ENCODE results near the gene FBXW11. TPM values are rescaled to one million over a fixed set of nuclear protein-coding genes. Genes with fewer than 3 reads are reported as not detected.

Gene FBXW11
- total and polyA plus RNA-seq, 10 of the 15 experiments (the other 5 are each of a cell fraction or from before 2014, with no cell fraction given), result 4.3 to 61.5 (median 40.0) TPM

DNA sequence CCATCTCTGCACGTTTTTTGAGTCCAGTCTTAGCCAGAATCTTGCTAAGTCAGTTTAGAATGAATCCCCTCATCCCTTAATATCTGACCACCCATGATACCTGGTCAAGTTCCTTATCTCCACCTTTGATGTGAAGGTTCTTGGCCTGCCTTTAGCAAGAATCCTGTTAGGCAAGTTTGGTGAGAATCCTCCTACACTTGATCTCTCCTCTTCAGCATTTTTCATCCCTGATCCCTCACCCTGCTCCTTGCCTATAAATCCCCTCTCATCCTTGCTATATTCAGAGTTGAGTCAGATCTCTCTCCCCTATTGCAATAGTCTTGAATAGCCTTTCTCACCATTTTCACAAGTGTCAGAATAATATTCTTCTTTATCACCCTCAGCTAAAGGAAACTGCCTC lies 189.8 kb downstream of the FBXW11 start:
- no peak for ATAC-seq
- BruUV-seq (replicated peaks), result no TSS peak
- TF ChIP-seq ZNF687 (IDR thresholded peaks at IDR 0.05) (no peak), CHD1 (IDR thresholded peaks at IDR 0.05; ENCODE audit: low read depth, low read length) (no peak)
- ChIA-PET SMC1A (ENCODE audit: uncharacterized antibody, unreplicated experiment) (no interaction called here), RAD21 (ENCODE audit: unreplicated experiment) (no interaction called here), POLR2A (no interaction called here), CTCF (no interaction called here)
- Histone ChIP-seq H3K9ac (ENCODE audit: control insufficient read depth, insufficient read depth, low read length) (no peak overlapping the region), H3K79me2 (ENCODE audit: control insufficient read depth, insufficient read depth, low read length) (no peaks in the 10 kb centered on the region), H2AFZ (ENCODE audit: control insufficient read depth, low read depth, low read length) (no peak overlapping the region), H3K4me2 (ENCODE audit: control insufficient read depth, insufficient read depth) (no peak overlapping the region), H3K27me3 (replicated peaks in 1 of 2; ENCODE audit: control insufficient read depth in 2 of 2, insufficient read depth in 2 of 2, low read length in 1 of 2) (no peaks in the 10 kb centered on the region; a peak in 2 of 4 replicates), H3K4me3 (no peak overlapping the region), H3K27ac (ENCODE audit: control insufficient read depth, insufficient read depth) (no peak overlapping the region), H4K20me1 (ENCODE audit: control insufficient read depth, insufficient read depth) (no peaks in the 10 kb centered on the region), H3K9me3 (replicated peaks; ENCODE audit: control insufficient read depth, insufficient read depth, low read length) (no peaks in the 10 kb centered on the region), H3K36me3 (ENCODE audit: control insufficient read depth in 2 of 2, insufficient read depth in 2 of 2, low read length in 1 of 2) (no peaks in the 10 kb centered on the region), H3K4me1 (ENCODE audit: control insufficient read depth, insufficient read depth, low read length) (no peaks in the 10 kb centered on the region)
- DNase-seq (ENCODE audit: low read depth, low spot score), result no peak
- FAIRE-seq, result no peak
- intact Hi-C loops (cut with micrococcal nuclease; ENCODE audit: unreplicated experiment), result no loop called here
- in situ Hi-C loops (cut with MboI), result no loop called here
- WGBS (ENCODE audit: insufficient coverage, insufficient replicate concordance, low lambda C conversion rate, missing lambda C conversion rate), result 0% methylated on average over 1 of the region's 1 CpG

- Histone ChIP-seq H3K4me1 (ENCODE audit: control insufficient read depth, insufficient read depth, low read length) (no peaks in the 10 kb centered on the region), H3K36me3 (ENCODE audit: control insufficient read depth in 2 of 2, insufficient read depth in 2 of 2, low read length in 1 of 2) (no peaks in the 10 kb centered on the region), H3K9ac (ENCODE audit: control insufficient read depth, insufficient read depth, low read length) (no peak overlapping the region), H3K4me3 (no peak overlapping the region), H4K20me1 (ENCODE audit: control insufficient read depth, insufficient read depth) (no peaks in the 10 kb centered on the region), H3K4me2 (ENCODE audit: control insufficient read depth, insufficient read depth) (no peak overlapping the region), H3K27me3 (replicated peaks in 1 of 2; ENCODE audit: control insufficient read depth in 2 of 2, insufficient read depth in 2 of 2, low read length in 1 of 2) (no peaks in the 10 kb centered on the region; a peak in 2 of 4 replicates), H3K9me3 (replicated peaks; ENCODE audit: control insufficient read depth, insufficient read depth, low read length) (no peaks in the 10 kb centered on the region), H2AFZ (ENCODE audit: control insufficient read depth, low read depth, low read length) (no peak overlapping the region), H3K27ac (ENCODE audit: control insufficient read depth, insufficient read depth) (no peak overlapping the region), H3K79me2 (ENCODE audit: control insufficient read depth, insufficient read depth, low read length) (no peaks in the 10 kb centered on the region)
- ChIA-PET SMC1A (ENCODE audit: uncharacterized antibody, unreplicated experiment) (no interaction called here), POLR2A (no interaction called here), CTCF (no interaction called here), RAD21 (ENCODE audit: unreplicated experiment) (no interaction called here)
- in situ Hi-C loops (cut with MboI) (no loop called here), intact Hi-C loops (cut with micrococcal nuclease; ENCODE audit: unreplicated experiment) (no loop called here)
- DNase-seq (ENCODE audit: low read depth, low spot score) (no peak), ATAC-seq (no peak), FAIRE-seq (no peak)
- BruUV-seq (replicated peaks), result no TSS peak
- whole genome bisulfite sequencing (ENCODE audit: insufficient coverage, insufficient replicate concordance, low lambda C conversion rate, missing lambda C conversion rate), result 50% methylated on average over 7 of the region's 7 CpGs
- TF ChIP-seq ZNF622 (IDR thresholded peaks at IDR 0.05) (no peak), PML (IDR thresholded peaks at IDR 0.05; ENCODE audit: low read length) (no peak), JUNB (IDR thresholded peaks at IDR 0.05) (no peak), SIN3A (IDR thresholded peaks at IDR 0.05; ENCODE audit: low read depth, low read length) (no peak), IKZF2 (IDR thresholded peaks at IDR 0.05) (no peak), ZBTB4 (CRISPR knock-in tag; IDR thresholded peaks at IDR 0.05) (no peak), CBFB (IDR thresholded peaks at IDR 0.05; ENCODE audit: low read depth) (no peak)
Observed at GRCh38 chr5:171813813-171814490, 192.5 kb downstream of the FBXW11 start.
